ENCODE measurements around the gene MYB.

Gene MYB

DNA sequence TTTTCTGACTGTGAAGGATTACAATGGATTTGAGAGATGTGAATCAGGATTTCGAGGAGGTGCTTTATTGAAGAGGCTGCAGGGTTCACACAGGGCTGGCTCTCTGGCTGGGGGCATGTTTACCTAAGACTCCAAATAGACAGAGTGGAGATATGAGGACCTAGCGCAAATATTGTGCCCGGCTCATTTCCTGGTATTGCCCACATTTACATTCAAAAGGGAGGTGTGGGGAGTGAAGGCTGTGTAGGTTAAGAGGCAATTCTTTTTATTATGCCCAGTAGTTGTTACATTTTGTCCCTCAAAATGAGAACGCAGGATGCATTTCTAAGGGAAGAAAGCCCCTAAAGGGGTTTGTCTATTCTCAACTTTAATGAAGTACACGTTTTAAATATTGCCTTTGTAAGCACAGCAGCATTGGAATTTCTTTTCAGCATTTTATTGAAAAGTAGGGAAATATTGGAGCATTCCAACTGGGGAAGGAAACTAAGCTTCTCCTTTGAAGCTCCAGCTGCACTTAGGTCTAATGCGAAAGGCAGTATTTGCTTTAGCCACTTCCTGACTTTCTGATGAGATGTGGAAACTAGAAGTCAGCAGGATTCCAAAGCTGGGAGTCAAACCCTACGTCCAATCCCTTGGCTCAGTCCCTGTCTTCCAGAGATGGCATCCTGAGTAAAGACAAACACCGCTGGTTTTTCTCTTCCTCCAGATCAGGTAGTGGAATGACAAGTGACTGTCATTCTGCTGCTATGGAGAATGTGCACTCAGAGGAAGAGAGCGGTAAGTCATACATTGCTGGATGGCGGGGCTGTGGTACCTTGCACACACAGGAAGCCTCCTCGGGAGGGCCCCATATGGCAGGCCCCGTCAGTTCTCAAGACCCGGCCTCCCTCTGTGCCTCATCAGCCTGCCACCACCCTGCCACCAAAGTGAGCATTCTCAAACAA, 70.7 kb downstream of the MYB start:
- DNase-seq = peak in 1 of 5 experiments; percentile 37

DNA sequence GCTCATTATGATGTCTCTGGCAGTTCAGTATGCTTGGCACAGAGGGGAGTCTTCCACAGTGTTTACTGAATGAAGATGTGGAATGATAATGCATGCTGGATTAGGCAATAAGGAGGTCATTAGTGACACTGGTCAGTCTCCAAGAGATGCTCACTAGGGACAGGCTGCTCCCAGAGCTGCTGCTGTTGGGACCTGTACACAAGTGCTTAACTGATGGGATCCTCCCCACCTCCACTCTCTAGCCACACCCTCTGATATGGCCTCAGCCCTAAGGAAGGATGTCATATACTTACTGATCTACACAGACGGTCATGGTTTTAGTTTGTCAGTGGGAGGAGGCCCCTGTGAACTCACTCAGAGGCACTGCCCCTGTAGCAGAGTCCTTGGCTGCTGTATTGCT, 73.4 kb downstream of the MYB start:
- DNase-seq = no peak

DNA sequence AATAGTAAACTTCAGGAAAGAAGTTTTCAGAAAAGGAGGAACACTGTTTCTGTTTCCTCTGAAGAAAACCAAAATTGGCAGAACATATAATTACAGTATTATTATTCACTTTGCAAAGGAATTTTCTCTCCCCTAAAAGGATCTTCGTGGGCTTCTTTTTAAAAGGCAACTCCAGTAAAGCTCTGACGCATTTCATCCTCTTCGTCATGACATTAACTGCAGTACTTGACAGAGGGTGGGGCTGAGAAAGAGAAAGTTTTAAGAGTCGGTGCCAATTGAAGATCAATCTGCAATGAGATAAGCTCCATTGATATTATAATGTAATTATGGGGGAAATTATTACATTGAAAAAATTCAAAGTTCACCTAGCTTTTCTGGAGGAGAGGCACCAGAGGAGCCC, 75.8 kb downstream of the MYB start:
- no peak for DNase-seq

DNA sequence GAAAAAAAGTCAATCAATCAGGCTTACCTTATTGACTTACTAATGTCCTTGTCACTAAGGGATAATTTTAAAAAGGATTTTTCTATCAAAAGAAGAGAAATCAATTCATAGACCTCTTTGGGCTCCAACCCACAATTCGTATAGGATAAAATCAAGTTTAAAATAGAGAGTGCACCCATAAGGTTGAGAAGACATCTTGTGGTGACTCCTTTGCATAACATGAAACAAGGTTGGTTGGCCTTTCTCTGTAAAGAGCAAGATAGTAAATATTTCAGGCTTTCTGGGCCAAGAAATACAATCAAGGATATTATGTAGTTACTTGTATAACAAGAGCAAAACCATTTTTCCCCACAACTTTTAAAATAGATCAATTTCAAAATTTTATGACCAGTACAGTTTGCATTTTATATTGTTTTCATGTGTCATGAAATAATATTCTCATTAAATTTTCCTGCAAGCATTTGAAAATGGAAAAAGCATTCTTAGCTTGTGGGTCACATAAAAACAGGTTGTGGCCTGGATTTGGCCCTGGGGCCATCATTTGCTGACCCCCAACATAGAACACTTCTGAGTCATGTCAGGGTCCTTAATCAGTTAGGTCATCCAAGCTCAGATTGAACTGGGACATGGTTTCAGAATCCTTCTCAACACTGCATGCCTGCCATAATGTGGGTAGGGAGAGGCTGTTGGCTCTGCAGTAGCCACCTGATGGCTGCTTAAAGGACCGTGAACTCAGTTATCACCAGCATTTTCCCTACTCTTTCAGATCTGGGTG, 76.7 kb downstream of the MYB start:
- peak in 1 of 5 experiments; percentile 29 for DNase-seq

DNA sequence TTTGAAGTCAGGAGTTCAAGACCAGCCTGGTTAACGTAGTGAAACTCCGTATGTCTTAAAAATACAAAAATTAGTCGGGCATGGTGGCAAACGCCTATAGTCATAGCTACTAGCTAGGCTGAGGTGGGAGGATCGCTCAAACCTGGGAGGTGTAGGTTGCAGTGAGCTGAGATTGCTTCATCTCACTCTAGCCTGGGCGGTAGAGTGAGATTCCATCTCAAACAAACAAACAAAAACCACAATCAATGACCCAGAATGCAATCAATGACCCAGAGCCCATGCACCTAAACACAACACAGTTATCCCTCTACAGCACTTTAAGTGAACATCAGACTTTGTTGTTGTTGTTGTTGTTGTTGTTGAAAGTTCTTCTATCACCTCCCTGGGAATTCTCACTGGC, 77.9 kb downstream of the MYB start:
- no peak for DNase-seq

DNA sequence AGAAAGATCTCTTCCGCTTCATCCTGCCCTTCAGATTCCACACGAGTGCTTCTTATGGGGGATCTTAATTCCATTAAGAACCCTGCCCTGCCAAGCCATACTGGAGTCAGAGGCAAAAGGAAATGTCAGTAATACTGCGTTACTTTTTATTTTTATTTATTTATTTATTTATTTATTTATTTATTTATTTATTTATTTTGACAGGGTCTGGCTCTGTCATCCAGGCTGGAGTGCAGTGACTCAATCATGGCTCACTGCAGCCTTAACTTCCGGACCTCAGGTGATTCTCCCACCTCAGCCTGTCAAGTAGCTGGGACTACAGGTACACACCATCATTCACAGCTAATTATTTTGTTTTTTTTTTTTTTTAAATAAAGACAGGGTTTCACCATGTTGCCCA, 79.5 kb downstream of the MYB start:
- DNase-seq = no peak

DNA sequence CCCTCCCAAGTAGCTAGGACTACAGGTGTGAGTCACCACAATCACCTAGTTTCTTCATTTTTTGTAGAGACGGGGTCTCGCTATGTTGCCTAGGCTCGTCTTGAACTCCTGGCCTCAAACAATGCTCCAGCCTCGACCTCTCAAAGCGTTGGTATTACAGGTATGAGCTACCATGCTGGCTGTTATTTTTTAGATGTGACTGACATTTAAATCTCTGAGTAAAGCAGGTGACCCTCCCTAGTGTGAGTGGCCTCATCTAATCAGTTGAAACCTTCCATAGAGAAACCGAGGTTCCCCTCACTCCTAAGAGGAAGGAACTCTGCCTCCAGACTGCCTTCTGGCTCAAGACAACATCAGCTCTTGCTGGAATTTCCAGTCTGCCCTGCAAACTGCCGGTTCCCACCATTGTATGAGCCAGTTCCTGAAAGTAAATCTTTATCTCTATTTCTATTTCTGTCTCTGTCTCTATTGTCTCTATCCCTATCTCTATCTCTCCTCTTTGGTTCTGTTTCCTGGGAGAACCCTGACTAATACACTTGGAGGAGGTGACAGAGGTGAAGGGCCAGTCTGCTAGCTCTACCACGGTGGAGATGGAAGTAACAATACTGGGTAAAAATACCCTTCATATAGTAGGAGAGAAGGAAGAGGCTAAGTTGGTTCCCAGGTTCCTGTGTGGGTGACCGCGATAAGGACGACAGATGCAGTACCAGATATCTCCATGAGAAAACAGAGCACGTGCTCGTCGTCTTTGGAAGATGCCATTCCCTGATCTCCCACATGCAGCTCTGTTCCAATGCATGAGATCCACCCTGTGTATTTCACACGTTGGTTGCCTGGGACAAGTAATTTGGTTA, 81.0 kb downstream of the MYB start:
- DNase-seq = no peak

DNA sequence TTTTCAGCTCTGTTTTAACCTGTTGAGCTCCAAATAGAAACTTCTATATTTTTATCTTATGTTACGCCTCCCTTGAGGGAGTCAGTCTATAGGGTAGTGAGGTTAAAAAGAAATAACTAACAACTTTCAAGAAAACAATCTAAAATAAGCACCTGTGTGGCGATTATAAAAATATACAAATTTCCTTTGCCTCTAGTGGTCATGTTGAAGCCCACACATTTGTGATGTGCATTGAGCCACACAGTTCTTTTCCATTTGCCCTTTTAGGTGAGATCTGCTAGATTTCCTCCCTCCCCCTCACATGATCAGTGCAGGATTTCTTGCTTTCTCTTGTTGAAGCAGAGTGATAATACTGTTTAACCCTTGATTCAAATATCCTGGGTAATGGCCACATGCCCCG, 84.2 kb downstream of the MYB start:
- no peak for DNase-seq

DNA sequence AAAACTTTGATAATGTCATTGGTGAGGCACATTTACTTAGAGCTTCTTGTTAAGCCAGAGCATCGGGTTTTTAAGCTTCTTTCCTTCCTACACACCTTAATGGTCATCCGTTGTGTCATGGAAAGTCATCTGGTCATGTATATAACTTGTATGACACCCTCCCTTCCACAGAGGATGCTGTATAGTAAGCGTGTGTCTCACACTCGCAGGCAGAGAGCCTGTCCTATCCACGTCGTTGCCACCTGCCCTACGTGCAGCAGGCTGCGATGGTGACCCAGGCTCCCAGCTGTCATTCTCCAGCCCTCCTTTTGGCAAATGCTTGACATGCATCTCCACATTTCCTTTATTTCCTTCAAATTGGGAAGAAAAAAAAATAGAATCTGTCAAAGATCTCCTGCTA, 85.6 kb downstream of the MYB start:
- DNase-seq = no peak

DNA sequence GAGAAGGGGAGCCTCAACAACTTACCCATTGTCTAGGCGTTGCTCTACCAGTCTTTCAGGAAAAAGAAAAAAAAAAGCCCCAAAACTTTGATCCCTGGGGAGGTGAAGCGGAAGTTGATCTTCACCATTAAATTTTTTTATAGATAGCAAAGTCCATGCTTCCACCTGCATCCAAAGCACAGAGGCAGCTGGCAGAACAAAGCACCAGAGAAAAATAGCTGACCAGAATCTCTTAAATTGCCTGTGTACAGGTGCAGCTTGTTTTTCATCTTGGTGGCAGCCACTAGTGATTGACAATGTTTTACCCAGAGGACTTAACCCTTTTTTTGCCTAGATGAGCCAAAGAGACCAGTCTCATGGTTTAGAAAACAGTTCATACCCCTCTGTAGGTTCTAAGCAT, 86.0 kb downstream of the MYB start:
- DNase-seq = no peak

DNA sequence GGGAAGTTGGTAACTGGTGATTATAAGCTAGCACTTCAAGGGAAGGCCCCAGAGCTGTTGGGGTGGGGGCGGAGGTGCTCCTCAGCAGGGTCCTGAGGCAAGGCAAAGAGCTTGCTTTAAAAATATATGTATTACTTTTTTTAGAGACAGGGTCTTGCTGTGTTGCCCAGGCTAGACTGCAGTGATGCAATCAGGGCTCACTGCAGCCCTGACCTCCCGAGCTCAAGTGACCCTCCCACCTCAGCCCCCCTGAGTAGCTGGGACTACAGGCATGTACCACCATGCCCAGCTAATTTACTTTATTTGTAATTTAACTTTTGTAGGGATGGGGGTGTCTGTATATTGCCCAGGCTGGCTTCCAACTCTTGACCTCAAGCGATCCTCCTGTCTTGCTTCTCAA, 87.2 kb downstream of the MYB start:
- no peak for DNase-seq

DNA sequence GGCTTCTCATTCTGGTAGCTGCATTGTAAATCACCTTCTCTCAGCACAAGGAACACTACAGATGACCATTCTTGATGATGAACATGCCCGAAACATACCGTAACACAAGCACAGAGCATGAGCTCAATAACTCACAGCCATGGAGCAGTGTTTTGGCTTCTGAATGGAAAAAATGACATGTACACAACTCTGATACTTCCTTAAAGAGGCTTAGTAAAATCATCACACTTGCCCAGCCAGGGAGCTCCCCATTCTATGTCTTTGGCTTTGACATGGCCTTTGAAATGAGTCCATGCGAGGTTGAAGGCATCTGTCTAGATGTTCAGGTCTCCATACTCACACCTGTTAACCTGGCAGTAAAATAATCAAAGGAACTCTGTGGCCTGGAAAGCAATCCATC, 87.6 kb downstream of the MYB start:
- no peak for DNase-seq

Data from T-helper 2 cell (primary cell).